ENCODE data around the gene RAP1GDS1. TPM values are rescaled to one million over a fixed set of nuclear protein-coding genes. Genes with fewer than 3 reads are reported as not detected.

Gene RAP1GDS1
- total and polyA plus RNA-seq, 2 of the 13 experiments (the other 11 are each of a cell fraction or from before 2014, with no cell fraction given) = 19.3 to 42.5 TPM

DNA sequence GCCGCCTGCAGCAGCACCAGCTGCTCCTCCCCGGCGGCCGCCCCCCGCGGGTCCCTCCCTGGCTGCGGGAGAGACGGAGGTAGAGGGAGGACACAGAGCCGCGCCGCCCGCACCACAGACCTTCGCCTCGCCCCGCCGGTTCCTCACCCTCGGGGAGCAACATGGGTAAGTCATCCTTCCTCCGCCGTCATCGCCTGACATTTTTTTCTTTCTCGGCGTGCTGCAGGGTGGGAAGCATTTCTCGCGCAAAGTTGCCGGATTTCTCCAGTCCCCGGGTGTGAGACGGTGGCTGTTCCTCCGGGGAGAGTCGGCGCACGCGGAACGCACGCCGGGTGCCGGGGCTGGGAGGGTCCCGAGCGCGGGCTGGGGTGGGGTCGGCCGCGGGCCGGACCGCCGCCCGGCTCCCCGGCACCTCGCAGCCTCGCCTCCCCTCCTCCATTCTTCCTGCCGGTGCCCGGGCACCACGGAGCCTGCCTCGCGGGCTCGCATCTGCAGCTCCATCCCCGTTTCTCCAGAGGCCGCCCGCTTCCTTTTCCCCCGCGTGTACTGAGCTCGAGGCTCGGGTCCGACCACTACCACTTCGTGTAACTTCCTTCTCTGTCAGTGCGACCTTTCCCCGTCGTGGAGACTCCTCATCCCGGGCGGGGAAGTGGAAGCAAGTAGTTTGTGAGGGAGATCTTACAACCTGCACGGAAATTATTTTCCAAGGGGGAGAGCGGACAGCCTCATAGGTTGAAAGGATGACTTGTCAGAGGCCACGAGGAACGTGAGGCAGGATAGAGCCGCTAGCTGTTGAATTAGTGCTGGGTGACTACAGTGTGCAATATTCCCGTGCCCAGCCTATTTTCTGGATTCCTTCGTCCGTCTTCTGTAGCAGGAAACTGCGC, 464 bp downstream of the RAP1GDS1 start (continued):
- TF ChIP-seq, protein P1, sequence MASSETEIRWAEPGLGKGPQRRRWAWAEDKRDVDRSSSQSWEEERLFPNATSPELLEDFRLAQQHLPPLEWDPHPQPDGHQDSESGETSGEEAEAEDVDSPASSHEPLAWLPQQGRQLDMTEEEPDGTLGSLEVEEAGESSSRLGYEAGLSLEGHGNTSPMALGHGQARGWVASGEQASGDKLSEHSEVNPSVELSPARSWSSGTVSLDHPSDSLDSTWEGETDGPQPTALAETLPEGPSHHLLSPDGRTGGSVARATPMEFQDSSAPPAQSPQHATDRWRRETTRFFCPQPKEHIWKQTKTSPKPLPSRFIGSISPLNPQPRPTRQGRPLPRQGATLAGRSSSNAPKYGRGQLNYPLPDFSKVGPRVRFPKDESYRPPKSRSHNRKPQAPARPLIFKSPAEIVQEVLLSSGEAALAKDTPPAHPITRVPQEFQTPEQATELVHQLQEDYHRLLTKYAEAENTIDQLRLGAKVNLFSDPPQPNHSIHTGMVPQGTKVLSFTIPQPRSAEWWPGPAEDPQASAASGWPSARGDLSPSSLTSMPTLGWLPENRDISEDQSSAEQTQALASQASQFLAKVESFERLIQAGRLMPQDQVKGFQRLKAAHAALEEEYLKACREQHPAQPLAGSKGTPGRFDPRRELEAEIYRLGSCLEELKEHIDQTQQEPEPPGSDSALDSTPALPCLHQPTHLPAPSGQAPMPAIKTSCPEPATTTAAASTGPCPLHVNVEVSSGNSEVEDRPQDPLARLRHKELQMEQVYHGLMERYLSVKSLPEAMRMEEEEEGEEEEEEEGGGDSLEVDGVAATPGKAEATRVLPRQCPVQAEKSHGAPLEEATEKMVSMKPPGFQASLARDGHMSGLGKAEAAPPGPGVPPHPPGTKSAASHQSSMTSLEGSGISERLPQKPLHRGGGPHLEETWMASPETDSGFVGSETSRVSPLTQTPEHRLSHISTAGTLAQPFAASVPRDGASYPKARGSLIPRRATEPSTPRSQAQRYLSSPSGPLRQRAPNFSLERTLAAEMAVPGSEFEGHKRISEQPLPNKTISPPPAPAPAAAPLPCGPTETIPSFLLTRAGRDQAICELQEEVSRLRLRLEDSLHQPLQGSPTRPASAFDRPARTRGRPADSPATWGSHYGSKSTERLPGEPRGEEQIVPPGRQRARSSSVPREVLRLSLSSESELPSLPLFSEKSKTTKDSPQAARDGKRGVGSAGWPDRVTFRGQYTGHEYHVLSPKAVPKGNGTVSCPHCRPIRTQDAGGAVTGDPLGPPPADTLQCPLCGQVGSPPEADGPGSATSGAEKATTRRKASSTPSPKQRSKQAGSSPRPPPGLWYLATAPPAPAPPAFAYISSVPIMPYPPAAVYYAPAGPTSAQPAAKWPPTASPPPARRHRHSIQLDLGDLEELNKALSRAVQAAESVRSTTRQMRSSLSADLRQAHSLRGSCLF (CRISPR knock-in tag; IDR thresholded peaks at IDR 0.05; ENCODE audit: borderline replicate concordance) = no peak
- TF ChIP-seq SMC3 (IDR thresholded peaks at IDR 0.05; ENCODE audit: low read length) (no peak), MTF1 (CRISPR knock-in tag; IDR thresholded peaks at IDR 0.05) (no peak), KDM5B (CRISPR knock-in tag; IDR thresholded peaks at IDR 0.05; ENCODE audit: borderline replicate concordance) (peak; percentile 28; the same call in 1 of the 2 replicates), SP5 (CRISPR knock-in tag; IDR thresholded peaks at IDR 0.05; ENCODE audit: borderline replicate concordance, low read depth) (peak; percentile 7; the same call in 1 of the 2 replicates), ATF1 (CRISPR knock-in tag; IDR thresholded peaks at IDR 0.05) (no peak), NCOA1 (CRISPR knock-in tag; IDR thresholded peaks at IDR 0.05) (0 out of 2 replicates have a peak, but pooled peaks have one; percentile 27), EHMT2 (IDR thresholded peaks at IDR 0.05; ENCODE audit: borderline replicate concordance, low read depth, low read length) (no peak), CEBPG (CRISPR knock-in tag; IDR thresholded peaks at IDR 0.05) (no peak), SMARCC2 (IDR thresholded peaks at IDR 0.05) (no peak), GZF1 (CRISPR knock-in tag; IDR thresholded peaks at IDR 0.05) (no peak), KLF15 (CRISPR knock-in tag; IDR thresholded peaks at IDR 0.05; ENCODE audit: borderline replicate concordance) (no peak), HHEX (CRISPR knock-in tag; IDR thresholded peaks at IDR 0.05) (no peak), POLR2AphosphoS2 (IDR thresholded peaks at IDR 0.05; ENCODE audit: low read depth, low read length) (no peak), ZNF441 (CRISPR knock-in tag; IDR thresholded peaks at IDR 0.05; ENCODE audit: borderline replicate concordance) (no peak)
- TF ChIP-seq, protein P2, sequence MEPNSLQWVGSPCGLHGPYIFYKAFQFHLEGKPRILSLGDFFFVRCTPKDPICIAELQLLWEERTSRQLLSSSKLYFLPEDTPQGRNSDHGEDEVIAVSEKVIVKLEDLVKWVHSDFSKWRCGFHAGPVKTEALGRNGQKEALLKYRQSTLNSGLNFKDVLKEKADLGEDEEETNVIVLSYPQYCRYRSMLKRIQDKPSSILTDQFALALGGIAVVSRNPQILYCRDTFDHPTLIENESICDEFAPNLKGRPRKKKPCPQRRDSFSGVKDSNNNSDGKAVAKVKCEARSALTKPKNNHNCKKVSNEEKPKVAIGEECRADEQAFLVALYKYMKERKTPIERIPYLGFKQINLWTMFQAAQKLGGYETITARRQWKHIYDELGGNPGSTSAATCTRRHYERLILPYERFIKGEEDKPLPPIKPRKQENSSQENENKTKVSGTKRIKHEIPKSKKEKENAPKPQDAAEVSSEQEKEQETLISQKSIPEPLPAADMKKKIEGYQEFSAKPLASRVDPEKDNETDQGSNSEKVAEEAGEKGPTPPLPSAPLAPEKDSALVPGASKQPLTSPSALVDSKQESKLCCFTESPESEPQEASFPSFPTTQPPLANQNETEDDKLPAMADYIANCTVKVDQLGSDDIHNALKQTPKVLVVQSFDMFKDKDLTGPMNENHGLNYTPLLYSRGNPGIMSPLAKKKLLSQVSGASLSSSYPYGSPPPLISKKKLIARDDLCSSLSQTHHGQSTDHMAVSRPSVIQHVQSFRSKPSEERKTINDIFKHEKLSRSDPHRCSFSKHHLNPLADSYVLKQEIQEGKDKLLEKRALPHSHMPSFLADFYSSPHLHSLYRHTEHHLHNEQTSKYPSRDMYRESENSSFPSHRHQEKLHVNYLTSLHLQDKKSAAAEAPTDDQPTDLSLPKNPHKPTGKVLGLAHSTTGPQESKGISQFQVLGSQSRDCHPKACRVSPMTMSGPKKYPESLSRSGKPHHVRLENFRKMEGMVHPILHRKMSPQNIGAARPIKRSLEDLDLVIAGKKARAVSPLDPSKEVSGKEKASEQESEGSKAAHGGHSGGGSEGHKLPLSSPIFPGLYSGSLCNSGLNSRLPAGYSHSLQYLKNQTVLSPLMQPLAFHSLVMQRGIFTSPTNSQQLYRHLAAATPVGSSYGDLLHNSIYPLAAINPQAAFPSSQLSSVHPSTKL (CRISPR knock-in tag; IDR thresholded peaks at IDR 0.05) = no peak
- TF ChIP-seq, protein P3, sequence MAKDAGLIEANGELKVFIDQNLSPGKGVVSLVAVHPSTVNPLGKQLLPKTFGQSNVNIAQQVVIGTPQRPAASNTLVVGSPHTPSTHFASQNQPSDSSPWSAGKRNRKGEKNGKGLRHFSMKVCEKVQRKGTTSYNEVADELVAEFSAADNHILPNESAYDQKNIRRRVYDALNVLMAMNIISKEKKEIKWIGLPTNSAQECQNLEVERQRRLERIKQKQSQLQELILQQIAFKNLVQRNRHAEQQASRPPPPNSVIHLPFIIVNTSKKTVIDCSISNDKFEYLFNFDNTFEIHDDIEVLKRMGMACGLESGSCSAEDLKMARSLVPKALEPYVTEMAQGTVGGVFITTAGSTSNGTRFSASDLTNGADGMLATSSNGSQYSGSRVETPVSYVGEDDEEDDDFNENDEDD (CRISPR knock-in tag; IDR thresholded peaks at IDR 0.05; ENCODE audit: borderline replicate concordance) = no peak
- TF ChIP-seq, protein P4, sequence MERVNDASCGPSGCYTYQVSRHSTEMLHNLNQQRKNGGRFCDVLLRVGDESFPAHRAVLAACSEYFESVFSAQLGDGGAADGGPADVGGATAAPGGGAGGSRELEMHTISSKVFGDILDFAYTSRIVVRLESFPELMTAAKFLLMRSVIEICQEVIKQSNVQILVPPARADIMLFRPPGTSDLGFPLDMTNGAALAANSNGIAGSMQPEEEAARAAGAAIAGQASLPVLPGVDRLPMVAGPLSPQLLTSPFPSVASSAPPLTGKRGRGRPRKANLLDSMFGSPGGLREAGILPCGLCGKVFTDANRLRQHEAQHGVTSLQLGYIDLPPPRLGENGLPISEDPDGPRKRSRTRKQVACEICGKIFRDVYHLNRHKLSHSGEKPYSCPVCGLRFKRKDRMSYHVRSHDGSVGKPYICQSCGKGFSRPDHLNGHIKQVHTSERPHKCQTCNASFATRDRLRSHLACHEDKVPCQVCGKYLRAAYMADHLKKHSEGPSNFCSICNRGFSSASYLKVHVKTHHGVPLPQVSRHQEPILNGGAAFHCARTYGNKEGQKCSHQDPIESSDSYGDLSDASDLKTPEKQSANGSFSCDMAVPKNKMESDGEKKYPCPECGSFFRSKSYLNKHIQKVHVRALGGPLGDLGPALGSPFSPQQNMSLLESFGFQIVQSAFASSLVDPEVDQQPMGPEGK (CRISPR knock-in tag; IDR thresholded peaks at IDR 0.05) = peak; percentile 3

All from HepG2 (cell line).